Muscle layer of duodenum (tissue), 2 donors: Measurements from ENCODE around the gene SMAD4.

Experiments used
- H3K27ac ChIP-seq: one replicate; pipeline ENCODE4 v1.7.0; 2013; ENCODE audit warnings: mild to moderate bottlenecking, low read length
- H3K27me3 ChIP-seq: one replicate; pipeline ENCODE4 v1.7.0; 2013; ENCODE audit warnings: low read depth, mild to moderate bottlenecking, control low read depth, low read length
- H3K36me3 ChIP-seq, 2 donors: one replicate each; pipeline ENCODE4 v1.7.0; 2013; ENCODE audit warnings: low read length in 2 of 2, control low read depth in 1 of 2, mild to moderate bottlenecking in 1 of 2; ENCODE audit not compliant: insufficient read depth in 2 of 2, control insufficient read depth in 1 of 2
- H3K4me1 ChIP-seq, 2 donors: one replicate each; pipeline ENCODE4 v1.7.0; 2013; ENCODE audit warnings: low read length in 2 of 2, mild to moderate bottlenecking in 2 of 2, control low read depth in 1 of 2, moderate library complexity in 1 of 2; ENCODE audit not compliant: insufficient read depth in 2 of 2, control insufficient read depth in 1 of 2
- H3K4me3 ChIP-seq, 2 donors: one replicate each; pipeline ENCODE4 v1.7.0; 2013; ENCODE audit warnings: low read length in 2 of 2, low read depth in 1 of 2, mild to moderate bottlenecking in 1 of 2
- H3K9me3 ChIP-seq, 2 donors: one replicate each; pipeline ENCODE4 v1.7.0; 2013; ENCODE audit warnings: low read length in 2 of 2, control low read depth in 1 of 2, mild to moderate bottlenecking in 1 of 2; ENCODE audit not compliant: control insufficient read depth in 1 of 2
- donor health status: healthy.

Gene SMAD4

DNA sequence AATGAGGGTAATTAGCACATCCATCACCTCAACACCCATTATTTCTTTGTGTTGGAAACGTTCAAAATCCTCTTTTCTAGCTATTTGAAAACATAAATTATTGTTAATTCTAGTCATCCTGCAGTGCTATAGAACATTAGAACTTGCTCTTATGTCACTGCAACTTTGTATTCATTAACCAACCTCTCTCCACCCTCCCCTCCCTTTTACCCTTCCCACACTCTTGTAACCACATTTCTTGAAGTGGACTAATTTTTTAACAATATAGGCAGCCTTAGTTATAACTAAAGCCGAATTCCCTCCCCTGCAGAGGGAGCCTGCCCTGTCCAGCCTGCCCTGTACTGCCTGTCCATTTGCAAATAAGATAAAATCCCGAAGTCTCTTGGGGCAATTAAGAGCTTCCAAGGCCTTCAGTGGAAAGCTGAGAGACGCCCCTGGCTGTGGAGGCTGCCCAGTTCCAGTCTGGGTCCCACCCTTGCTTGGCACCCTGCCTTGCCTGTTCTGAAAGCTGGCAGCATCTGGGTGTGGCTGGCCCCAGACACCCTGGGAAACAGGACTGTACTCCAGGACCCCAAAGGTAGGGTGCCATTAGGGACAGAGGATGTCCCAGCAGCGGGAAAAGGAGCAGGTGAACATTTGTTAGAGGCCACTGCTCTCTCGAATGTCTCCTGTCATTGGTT, 102.4 kb downstream of the SMAD4 start:
- Histone ChIP-seq H3K27ac (no peak overlapping the region), H3K9me3 (no peaks in the 10 kb centered on the region), H3K27me3 (no peaks in the 10 kb centered on the region), H3K36me3 (no peaks in the 10 kb centered on the region), H3K4me3 (no peak overlapping the region), H3K4me1 (no peaks in the 10 kb centered on the region)

DNA sequence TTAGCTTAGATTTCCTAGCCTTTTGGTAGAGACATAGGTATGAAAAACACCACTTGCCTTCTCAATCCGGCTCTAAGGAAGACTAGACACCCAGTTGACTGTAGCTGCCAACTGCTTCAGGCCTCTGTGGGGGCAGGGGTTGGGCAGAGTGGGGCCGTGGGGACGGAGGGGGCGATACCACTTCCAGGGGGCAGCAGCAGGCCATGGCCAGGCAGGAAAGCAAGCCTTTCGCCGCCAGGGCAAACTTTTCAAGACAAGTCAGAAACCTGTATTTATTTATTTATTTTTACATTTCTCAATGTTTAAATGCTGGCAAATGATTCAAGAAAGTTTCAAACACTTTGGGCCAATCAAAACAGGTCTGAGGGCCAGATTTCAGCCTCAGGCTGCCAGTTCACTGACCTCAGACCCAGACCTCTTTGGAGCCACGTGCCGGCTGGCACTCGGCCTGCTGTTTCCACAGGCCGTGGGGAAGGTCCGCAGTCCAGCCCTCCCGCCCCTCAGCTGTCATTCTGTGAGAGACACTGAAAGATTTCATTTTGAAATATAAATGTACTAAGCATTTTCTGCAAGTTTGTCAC, 103.7 kb downstream of the SMAD4 start:
- no peaks in the 10 kb centered on the region for H3K9me3 ChIP-seq
- no peak overlapping the region for H3K27ac ChIP-seq
- H3K4me3 ChIP-seq, result no peak overlapping the region
- no peaks in the 10 kb centered on the region for H3K4me1 ChIP-seq
- no peaks in the 10 kb centered on the region for H3K27me3 ChIP-seq
- H3K36me3 ChIP-seq, result no peaks in the 10 kb centered on the region
